GM12892 (cell line): ENCODE results near the gene DCUN1D2.

ENCODE experiments used
- POLR2A ChIP-seq: IDR thresholded peaks from 2 replicates; pipeline ENCODE4 v1.6.1; 2011; ENCODE audit warnings: low read depth, low read length, control low read depth
- POLR2AphosphoS5 ChIP-seq: IDR thresholded peaks from 2 replicates; pipeline ENCODE4 v1.6.1; 2011; ENCODE audit warnings: low read depth, low read length, control low read depth
- TAF1 ChIP-seq: IDR thresholded peaks from 2 replicates; pipeline ENCODE4 v1.6.1; 2011; ENCODE audit warnings: low read depth, mild to moderate bottlenecking, control low read depth, low read length, borderline replicate concordance

DNA sequence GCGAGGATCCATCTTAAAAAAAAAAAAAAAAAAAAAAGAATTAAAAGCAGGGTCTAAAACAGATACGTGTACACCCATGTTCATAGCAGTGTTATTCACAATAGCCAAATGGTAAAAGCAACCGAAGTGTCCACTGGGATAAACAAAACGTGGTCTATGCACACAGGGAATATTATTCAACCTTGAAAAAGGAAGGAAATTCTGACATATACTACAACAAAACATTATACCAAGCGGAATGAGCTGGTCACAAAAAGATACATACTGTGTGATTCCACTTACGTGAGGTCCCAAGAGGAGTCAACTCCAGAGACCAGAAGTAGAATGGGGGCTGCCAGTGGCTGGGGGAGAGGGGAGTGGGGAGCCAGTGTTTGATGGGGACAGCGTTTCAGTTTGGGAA is 22.5 kb downstream of the DCUN1D2 start:
- no peak for TF ChIP-seq POLR2A
- TF ChIP-seq POLR2AphosphoS5: no peak
- TF ChIP-seq TAF1: no peak
